Central memory CD8-positive, alpha-beta T cell (primary cell): ENCODE measurements around the gene SMPX.
A peak's percentile ranks its signal among the peaks of the same experiment; 100 is the strongest.

Experiments
- ATAC-seq: fragments of 150-1000 bp; cut with Tn5 transposase; replicated peaks from 2 replicates; pipeline ENCODE4 v1.10.0; 2022; ENCODE audit warnings: mild to moderate bottlenecking, moderate FRiP score, moderate number of reproducible peaks; ENCODE audit not compliant: poor library complexity, severe bottlenecking; ENCODE audit errors: extremely low read depth
- DNase-seq, 2 donors: peaks; one replicate each; pipeline ENCODE4 v3.0.0; 2021; ENCODE audit warnings: low spot score in 2 of 2
- H3K27ac Mint-ChIP-seq: one replicate; pipeline ENCODE4 v1.8.0; 2022; ENCODE audit warnings: low read depth, mild to moderate bottlenecking, moderate library complexity, mixed read lengths
- H3K27me3 Mint-ChIP-seq: one replicate; pipeline ENCODE4 v1.8.0; 2022; ENCODE audit warnings: mixed read lengths
- H3K36me3 Mint-ChIP-seq: one replicate; pipeline ENCODE4 v1.8.0; 2022; ENCODE audit warnings: mild to moderate bottlenecking, moderate library complexity, mixed read lengths; ENCODE audit not compliant: insufficient read depth
- H3K4me1 Mint-ChIP-seq: one replicate; pipeline ENCODE4 v1.8.0; 2022; ENCODE audit warnings: mixed read lengths
- H3K4me3 Mint-ChIP-seq: one replicate; pipeline ENCODE4 v1.8.0; 2022; ENCODE audit warnings: mild to moderate bottlenecking, moderate library complexity, mixed read lengths
- H3K9me3 Mint-ChIP-seq: one replicate; pipeline ENCODE4 v1.8.0; 2022; ENCODE audit warnings: mixed read lengths

SMPX gene

DNA sequence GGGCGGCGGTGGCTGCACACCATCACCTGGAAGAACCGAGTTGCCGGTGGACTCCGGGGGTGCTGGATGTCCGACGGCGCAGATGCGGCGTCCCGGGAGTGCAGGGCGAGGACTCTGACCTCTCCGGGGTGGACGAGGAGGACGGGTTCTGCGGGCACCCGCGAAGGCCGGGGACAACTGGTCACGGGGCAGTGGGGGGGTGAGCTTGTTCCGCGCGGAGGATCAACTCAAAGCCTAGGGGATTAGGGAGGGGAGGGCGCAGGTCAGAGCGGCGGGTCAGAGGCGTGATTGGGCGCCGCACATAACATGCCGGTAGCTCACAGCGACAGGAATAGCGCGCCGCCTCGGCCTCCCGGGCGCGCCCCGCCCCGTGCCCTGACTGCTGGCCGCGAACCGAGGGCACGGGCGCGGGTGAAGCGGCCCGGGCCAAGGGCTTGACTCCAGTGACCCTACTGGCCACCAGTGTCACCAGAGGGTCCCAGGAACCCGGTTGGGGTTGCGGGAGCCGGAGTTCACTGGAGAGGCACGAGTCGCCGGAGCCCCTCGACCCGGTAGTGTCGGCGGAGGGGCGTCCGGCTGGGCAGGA, 99.7 kb downstream of the SMPX start, which contains the start of gene KLHL34:
Gene KLHL34, minus strand, starts transcription at position 179 of the 586 bp plus-strand sequence. CDS start 542 bp downstream, outside the sequence.
- H3K4me3 Mint-ChIP-seq, result peak within 1 kb of the TSS; percentile 11
- no peak within 1 kb of the TSS for H3K27ac Mint-ChIP-seq
- H3K9me3 Mint-ChIP-seq, result no peaks in the 10 kb centered on the region
- no peak for DNase-seq
- H3K4me1 Mint-ChIP-seq, result no peaks in the 10 kb centered on the region
- no peaks in the 10 kb centered on the region for H3K27me3 Mint-ChIP-seq
- ATAC-seq, result no peak
- no peaks in the 10 kb centered on the region for H3K36me3 Mint-ChIP-seq

DNA sequence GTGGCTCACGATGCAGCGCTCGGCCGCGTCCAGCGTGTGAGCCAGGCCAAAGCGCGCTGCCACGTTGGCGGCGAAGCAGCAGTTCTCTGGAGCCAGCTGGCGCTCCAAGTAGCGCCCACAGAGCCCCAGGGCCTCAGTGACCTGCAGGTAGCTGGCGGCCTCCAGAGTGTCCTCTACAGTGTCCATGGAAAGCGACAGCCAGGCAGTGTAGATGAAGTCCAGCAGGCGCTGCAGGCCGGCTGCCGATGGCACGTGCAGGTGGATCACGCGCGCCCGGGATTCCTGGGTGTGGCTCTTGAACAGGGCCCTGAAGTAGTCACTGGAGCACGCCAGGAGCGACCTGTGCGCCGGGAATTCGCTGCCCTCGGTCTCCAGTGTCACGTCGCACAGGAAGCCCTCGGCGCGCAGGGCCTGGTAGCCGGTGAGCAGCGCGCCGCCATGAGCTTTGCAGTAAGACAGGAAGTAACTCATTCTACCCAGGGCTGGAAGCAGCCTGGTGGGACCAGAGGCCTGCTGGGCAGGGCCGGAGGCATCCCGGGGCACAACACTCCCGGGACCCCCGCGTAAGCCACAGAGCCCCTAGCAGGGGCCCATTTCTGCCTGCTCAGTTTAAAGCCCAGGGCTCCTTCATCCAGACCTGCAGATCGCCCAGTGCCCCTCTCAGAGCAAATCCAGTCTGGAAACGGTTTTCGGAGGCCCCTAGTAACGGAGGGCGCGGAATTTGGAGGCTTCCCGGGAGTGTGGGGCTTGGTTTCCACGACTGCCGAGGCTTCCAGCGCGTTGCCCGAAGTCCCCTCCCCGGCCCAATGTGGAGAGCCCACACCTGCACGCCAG, 100.4 kb downstream of the SMPX start:
- DNase-seq (no peak), ATAC-seq (no peak)
- H3K27me3 Mint-ChIP-seq, result no peaks in the 10 kb centered on the region
- no peak overlapping the region for H3K27ac Mint-ChIP-seq
- H3K9me3 Mint-ChIP-seq, result no peaks in the 10 kb centered on the region
- no peaks in the 10 kb centered on the region for H3K36me3 Mint-ChIP-seq
- H3K4me1 Mint-ChIP-seq, result no peaks in the 10 kb centered on the region
- H3K4me3 Mint-ChIP-seq, result peak overlapping the region; percentile 11

DNA sequence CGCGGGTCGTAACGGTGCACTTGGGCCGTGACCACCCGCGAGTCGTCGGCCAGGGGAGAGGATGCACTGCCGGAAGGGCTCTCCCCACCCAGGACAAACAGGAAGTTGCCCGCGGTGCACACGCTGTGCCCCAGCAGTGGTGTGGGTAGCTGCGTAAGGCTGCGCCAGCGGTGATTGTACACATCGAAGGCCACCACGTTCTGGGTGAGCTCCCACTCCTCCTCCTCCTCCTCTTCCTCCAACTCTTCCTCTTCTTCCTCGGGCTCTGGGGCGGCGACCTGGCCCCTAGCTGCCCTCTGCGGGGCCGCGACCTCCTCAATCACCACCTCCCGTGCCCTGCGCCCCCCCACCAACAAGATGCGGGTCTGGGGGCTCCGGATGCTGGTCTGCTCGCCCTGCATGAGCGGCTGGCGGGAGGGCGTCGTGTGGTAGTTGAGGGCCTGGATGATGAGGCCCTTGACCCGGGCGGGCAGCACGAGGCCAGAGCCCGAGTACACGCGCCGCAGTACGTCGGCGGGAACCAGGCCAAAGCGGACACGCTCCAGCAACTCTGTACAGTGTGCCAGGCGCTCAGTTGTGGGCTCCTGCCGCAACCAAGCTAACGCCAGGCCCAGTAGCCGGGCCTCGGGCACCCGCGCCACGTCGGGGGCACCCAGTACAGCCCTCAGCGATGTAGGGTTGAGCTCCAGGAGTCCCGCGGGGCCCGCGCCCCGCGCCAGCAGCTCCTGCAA, 101.2 kb downstream of the SMPX start:
- Mint-ChIP-seq H3K4me1 (no peaks in the 10 kb centered on the region), H3K27me3 (no peaks in the 10 kb centered on the region), H3K27ac (no peak overlapping the region), H3K4me3 (no peak overlapping the region), H3K9me3 (no peaks in the 10 kb centered on the region), H3K36me3 (no peaks in the 10 kb centered on the region)
- ATAC-seq (no peak), DNase-seq (no peak)
